ENCODE results near the gene FCHSD2. TPM values are rescaled to one million over a fixed set of nuclear protein-coding genes. Genes with fewer than 3 reads are reported as not detected.

Gene FCHSD2
- total RNA-seq, 6 experiments from 2014 or later = 10.8 to 25.9 (median 17.8) TPM

- Histone ChIP-seq H3K27ac (no peak overlapping the region), H3K9me3 (no peaks in the 10 kb centered on the region), H3K4me1 (peaks cover 0 to 30% (median 6%) of the 10 kb centered on the region in 4 donors), H3K4me3 (no peak overlapping the region), H3K27me3 (no peaks in the 10 kb centered on the region), H3K36me3 (no peaks in the 10 kb centered on the region)
- no peak for ATAC-seq
- TF ChIP-seq POLR2A (IDR thresholded peaks at IDR 0.05) = no peak
- TF ChIP-seq CTCF (IDR thresholded peaks at IDR 0.05) = no peak
- intact Hi-C loops (cut with DNase I) = loop anchor here (5.0 to 10.0 kb wide), 2 partner anchors 254 to 346 kb away; no protein-coding TSS in a partner anchor
- 90% methylated on average over 4 of the region's 4 CpGs for WGBS (ENCODE audit: insufficient coverage, low coverage, low lambda C conversion rate, missing lambda C conversion rate)
- DNase-seq = peak in 1 of 3 donors; percentile 34
Measured at GRCh38 chr11:73178681-73179080, 36.6 kb upstream of the FCHSD2 start.

DNA sequence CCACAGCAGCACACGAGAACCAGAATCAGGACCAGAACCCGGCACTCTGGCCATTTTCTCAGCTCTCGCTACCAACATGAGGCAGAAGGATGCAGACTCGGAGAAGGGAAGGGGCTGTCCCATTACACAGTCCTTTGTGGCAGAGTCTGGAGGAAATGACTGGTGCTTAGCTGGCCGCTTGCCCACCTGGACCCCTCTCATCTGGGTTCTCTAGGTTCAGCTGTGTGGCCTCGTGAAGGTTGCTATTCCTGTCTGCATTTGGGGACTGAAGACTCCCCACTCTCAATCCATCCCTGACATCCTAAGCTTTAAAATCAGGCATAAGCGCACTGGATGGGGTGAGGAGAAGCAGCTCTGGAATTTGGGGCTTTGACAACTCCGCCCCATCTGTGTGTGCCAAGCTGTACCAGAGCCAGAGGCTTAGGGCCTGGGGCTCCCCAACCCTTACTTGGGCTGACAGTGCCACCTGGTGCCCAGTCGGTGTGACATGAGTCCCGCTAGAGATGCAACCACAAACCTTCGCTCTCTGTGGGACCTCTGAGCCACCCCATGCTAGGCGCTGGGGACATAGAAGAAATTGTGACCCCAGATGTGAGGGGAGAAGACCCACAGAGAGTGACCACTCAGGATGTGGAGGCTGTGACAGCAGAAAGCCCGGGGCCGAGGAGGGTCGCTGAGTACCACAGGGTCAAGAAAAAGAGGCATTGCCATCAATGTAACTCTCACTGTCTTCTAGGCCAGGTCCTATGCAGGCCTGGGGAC, 35.8 kb upstream of the FCHSD2 start:
- Histone ChIP-seq H3K9me3 (no peaks in the 10 kb centered on the region), H3K27ac (peak overlapping the region in 1 of 3 donors; percentile 33), H3K4me3 (no peak overlapping the region), H3K36me3 (no peaks in the 10 kb centered on the region), H3K4me1 (peaks cover 0 to 37% (median 6%) of the 10 kb centered on the region in 4 donors), H3K27me3 (no peaks in the 10 kb centered on the region)
- DNase-seq (peak; percentile 87 to 88 (median 87)), ATAC-seq (peak; percentile 70 to 91 (median 82))
- 19% methylated on average over 6 of the region's 15 CpGs for WGBS (ENCODE audit: insufficient coverage, low coverage, low lambda C conversion rate, missing lambda C conversion rate)
- TF ChIP-seq CTCF (IDR thresholded peaks at IDR 0.05) (peak; percentile 75 to 92 (median 82)), POLR2A (IDR thresholded peaks at IDR 0.05) (no peak)
- intact Hi-C loops (cut with DNase I) = loop anchor here (5.0 to 10.0 kb wide), 2 partner anchors 253 to 346 kb away; no protein-coding TSS in a partner anchor

DNA sequence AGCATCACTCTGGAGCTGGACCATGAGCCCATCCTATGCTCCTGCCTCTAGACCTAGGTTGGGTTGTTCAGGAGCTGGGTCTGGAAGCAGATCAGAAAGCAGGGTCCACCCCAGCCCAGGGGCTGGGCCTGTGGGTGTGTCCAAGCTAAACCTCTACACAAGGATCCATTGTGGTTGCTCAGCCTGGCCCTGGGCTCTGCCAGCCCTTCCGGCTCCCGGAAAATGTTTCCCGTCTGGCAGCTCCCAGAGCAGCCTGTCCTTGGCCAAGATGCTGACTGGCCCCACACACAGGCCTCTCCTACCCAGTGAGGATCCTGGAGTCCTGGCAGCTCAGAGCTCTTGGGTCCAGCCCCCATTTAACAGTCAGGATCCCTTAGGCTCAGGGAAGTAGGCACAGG, 35.3 kb upstream of the FCHSD2 start:
- Histone ChIP-seq H3K27me3 (no peaks in the 10 kb centered on the region), H3K4me1 (peaks cover 0 to 41% (median 6%) of the 10 kb centered on the region in 4 donors), H3K9me3 (no peaks in the 10 kb centered on the region), H3K27ac (peak overlapping the region in 1 of 3 donors; percentile 33), H3K36me3 (no peaks in the 10 kb centered on the region), H3K4me3 (no peak overlapping the region)
- no peak for TF ChIP-seq POLR2A (IDR thresholded peaks at IDR 0.05)
- intact Hi-C loops (cut with DNase I) = loop anchor here (5.0 to 10.0 kb wide), 2 partner anchors 253 to 345 kb away; no protein-coding TSS in a partner anchor
- no CpG with 5 or more reads among the region's 3 CpGs for WGBS (ENCODE audit: insufficient coverage, low coverage, low lambda C conversion rate, missing lambda C conversion rate)
- DNase-seq (peak in 1 of 3 donors; percentile 48), ATAC-seq (peak in 3 of 4 donors; percentile 3 to 34 (median 4))

DNA sequence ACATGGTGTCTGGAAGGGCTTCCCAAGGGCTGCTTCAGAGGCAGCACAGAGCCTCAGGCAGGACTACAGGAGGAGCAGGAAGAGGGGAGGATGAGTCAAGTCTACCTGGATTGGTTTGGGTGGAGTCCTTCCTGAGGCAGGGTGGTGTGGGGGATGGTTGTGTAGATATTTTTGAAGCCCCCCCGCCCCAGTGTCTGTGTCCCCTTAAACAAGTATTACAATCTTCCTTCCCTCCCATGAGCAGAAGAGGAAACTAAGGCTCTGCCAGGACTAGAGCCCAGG, 34.7 kb upstream of the FCHSD2 start:
- Histone ChIP-seq H3K4me3 (no peak overlapping the region), H3K9me3 (no peaks in the 10 kb centered on the region), H3K27me3 (no peaks in the 10 kb centered on the region), H3K4me1 (peaks cover 0 to 41% (median 6%) of the 10 kb centered on the region in 4 donors), H3K27ac (no peak overlapping the region), H3K36me3 (no peaks in the 10 kb centered on the region)
- DNase-seq = peak in 1 of 3 donors; percentile 33
- no peak for ATAC-seq
- WGBS (ENCODE audit: insufficient coverage, low coverage, low lambda C conversion rate, missing lambda C conversion rate) = no CpG with 5 or more reads among the region's 1 CpG
- intact Hi-C loops (cut with DNase I) = loop anchor here (5.0 to 10.0 kb wide), 2 partner anchors 252 to 345 kb away; no protein-coding TSS in a partner anchor
- TF ChIP-seq CTCF (IDR thresholded peaks at IDR 0.05) (no peak), POLR2A (IDR thresholded peaks at IDR 0.05) (no peak)
